SKM-1 (cell line): Measurements from ENCODE around the gene NBDY.
"Not testable (repeated sequence)": the region's sequence is repeated elsewhere in the genome, so short reads cannot be mapped to it uniquely, and the experiment has no call there.

Experiments
- DNase-seq: peaks from one replicate; lab custom pipeline; 2025; ENCODE audit not compliant: unreplicated experiment; lab: John Stamatoyannopoulos, UW

NBDY gene, protein sequence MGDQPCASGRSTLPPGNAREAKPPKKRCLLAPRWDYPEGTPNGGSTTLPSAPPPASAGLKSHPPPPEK

DNA sequence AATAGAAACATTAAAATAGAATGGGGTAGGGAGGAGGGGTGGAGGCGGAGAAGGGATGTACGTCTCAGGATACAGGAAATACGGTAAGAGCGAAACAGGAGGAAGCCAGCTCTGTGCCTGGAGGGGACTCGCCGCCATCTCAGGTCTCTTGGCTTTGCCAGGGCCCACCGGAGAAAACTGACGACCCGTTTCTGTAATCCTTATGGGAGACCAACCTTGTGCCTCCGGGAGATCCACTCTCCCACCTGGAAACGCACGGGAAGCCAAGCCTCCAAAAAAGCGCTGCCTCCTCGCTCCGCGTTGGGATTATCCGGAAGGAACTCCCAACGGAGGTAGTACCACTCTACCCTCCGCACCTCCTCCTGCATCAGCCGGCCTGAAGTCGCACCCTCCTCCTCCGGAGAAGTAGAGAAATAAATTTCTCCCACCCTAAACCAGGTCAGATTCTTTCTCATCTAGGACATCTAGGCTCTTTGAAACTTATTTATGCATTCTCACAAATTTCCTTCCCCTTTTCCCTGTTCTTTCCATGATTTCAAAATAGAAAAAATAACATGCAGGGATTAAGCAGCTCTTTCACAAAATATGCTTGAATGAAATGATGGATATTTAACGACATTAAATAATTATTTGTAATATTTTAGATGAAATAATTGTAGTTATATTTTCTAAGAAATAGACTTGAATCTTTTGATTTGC, at the start of gene NBDY:
Gene NBDY (plus strand): TSS at position 92 of the 699 bp plus-strand sequence. CDS start 111 bp downstream, at position 203.
- no peak for DNase-seq

DNA sequence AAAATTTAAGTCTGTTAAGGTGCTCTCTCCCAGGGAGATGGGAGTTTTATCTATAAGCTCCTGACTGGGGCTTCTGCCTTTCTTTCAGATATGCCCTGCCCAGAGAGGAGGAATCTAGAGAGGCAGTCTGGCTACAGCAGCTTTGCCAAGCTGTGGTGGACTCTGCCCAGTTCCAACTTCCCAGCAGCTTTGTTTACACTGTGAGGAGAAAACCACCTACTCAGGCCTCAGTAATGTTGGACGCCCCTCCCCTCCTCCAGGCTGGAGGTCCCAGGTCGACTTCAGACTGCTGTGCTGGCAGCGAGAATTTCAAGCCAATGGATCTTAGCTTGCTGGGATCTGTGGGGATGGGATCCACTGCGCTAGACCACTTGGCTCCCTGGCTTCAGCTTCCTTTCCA, 24.5 kb upstream of the NBDY start:
- not testable (repeated sequence) for DNase-seq

DNA sequence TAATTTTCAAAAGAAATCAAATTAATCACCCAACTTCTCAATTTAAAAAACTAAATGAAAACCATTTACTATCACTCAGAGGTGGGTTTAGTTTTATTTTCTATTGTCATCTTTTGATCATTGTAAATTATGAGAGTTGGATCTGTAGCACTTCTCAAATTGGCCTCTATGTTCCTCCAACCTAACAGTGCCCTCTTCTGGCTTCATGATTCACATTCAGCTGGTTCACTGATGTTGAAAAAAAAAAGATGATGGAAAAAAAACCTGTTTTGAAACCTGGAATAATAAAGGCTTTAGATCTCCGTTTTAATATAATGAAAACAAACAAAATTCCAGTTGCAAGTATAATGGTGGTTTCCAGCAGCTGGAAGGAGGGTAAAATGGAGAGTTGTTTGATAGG, 2.4 kb upstream of the NBDY start:
- DNase-seq = no peak

DNA sequence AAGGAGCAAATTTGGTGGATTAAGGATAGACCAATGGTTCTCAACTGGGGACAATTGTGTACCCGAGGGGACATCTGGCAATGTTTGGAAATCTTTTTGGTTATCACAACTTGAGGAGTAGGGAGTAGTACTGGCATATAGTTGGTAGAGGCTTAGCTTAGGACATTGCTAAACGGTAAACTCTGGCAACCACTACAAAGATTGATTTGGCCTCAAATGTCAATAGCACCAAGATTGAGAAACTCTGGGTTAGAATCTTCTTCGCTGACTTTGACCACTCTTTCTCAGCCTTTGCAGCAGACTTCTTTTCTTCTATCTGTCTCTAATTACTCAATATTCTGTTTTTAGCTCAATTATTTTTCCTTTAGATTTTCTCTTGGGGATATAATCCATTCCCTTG, 1.5 kb upstream of the NBDY start:
- DNase-seq = no peak

DNA sequence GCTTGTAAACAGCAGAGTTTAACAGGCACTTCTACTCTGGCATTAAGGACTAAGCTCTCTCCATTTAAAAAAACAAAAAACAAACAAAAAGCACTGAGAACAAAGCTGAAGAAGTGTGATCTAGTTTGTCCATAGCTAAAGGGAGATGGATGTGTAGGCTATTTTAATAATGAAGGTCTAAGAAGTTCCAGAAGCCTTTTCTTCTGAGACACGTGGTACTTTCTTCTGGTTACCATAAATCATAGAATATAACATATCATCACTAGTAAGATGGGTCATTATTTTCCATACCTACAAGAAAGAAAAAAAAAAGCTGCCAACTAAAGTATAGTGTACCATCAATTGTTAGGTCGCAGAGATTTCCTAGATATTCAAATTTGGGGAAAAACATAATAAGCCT, 722 bp upstream of the NBDY start:
- no peak for DNase-seq

DNA sequence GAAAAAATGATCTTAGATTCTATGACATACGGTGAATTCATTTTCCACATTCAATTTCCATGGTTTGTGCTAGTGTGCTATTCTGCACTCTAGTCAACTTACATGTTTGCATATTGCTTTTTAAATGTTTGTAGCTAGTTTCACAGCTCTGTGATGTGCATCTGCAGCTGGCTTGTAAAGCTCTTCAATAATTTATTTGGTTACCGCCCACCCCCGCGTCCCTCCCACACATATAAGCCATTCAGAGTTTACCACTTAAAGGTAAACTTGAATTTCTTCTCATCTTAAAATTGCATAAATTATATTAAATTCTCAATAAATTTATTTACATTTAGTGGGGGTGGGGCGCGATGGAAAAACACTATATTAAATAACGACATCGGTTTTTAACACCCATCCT, 291 bp upstream of the NBDY start:
- no peak for DNase-seq

DNA sequence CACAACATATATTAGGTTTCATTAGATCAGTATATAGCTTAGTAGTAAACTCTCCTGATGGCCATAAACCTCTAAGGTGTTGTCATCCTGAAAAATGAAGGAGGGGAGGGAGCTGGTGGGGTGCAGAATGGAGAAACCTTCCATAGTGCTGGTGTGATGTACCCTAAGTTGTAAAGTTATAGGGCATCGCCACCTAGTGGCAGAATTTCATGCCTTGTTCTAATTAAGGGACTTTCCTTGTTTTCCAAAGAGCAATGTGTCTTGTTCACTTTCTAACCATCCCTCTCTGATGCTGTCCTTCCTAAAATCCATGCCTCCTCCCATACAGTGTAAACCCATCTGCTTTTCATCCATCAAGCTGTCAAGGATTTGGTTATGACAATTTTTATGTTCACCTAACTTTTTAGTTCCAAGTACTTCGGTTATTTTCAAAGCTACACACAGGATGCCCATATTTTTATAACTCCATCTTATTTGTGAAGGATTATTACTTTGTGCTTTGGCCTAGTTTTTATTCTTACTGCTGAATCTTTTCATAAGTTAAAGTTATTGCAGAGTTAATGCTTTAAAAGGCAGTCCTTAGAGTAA, 4.5 kb downstream of the NBDY start:
- no peak for DNase-seq

DNA sequence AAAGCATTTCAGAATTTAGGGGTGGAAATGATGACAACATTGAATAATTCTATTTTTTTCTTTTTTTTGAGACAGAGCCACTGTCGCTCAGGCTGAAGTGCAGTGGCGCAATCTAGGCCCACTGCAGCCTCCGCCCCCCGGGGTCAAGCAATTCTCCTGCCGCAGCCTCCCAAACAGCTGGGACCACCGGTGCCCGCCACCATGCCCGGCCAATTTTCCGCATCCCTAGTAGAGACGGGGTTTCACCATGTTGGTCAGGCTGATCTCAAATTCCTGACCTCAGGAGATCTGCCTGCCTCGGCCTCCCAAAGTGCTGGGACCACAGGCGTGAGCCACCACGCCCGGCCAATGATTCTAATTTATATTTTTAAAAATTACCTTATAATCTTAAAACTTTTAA, 7.2 kb downstream of the NBDY start:
- DNase-seq = no peak

DNA sequence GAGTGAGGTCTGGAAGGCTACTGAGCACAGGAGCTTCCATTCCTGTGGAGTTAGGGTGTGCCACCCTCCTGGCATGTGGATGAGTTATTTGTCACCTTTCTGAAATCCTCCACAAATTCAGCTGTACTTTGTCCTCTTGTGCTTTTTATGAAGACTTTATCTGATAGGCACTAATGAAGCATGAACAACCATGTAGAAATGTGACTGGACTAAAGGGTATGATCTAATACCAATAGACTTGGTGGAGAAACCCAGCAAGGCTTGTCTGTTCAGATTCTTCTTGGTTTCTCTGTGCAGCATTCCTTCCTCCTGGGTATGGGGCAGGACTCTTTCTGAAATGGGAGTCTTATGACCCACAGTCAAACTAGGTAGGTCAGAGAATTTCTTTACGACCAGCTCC, 9.6 kb downstream of the NBDY start:
- no peak for DNase-seq

DNA sequence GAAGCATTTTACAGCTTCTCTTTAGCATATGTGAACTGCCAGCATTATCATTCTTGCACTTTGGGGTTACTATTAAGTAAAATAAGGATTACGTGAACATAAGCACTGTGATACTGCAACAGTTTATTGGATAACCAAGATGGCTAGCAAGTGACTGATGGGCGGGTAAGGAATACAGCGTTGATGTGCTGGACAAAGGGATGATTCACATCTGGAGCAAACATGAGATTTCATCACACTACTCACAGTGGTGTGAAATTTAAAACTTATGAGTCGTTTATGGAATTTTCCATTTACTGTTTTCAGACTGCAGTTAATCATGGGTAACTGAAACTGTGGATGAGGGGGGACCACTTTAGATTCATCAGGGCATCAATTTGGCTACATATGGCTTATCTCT, 16.0 kb downstream of the NBDY start:
- DNase-seq = no peak

DNA sequence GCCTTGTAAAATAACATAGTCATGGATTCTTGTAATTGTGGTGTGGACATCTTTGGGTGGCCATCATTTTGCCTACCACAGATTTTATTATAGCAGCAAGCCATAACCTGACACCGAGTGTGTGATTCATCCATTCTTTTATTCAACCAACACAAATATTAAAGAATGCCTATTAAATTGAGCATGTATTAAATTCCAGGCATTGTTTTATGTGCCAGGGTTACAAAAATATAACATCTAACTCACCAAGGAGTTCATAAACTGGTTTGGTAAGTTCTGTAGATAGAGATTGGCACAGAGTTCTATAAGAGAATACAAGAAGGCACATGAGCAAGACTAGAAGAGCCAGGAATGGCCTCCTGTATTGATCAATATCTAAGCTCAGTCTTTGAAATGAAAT, 18.0 kb downstream of the NBDY start:
- no peak for DNase-seq

DNA sequence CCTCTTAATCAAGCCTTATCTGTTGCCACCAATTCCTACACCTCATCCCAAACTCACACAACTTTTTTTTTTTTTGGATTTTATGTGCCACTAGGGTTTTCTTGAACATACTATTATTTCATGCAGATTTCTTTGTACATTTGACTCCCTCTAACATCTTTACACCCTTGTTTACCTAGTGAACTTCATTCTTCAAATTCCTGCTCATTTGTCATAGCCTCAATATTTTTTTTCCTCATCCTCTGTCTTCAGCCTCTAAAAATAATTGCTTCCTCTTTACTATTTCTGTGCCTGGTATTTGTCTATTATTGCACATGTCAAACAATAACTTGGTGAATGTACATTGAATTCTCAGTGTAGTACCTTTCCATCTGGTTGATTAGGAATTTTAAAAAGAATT, 22.0 kb downstream of the NBDY start:
- DNase-seq = no peak

DNA sequence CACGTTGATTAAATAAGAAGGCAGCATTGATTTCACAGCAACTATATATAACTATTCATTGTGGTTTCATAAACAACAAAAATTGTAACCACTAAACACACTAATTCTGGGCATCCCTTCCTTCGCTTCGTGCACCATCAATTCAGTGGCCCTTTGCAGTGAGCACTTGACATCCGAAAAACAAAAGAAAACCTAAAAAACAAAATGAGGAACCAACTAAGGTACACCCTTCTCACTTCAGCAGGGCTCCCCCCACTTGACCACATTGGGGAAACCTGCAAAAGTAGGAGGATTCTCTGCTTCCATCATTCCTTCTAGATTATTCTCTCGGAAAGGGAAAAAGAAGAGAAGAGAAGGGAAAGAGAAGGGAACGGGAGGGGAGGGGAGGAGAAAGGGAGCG, 28.3 kb downstream of the NBDY start:
- DNase-seq = no peak

DNA sequence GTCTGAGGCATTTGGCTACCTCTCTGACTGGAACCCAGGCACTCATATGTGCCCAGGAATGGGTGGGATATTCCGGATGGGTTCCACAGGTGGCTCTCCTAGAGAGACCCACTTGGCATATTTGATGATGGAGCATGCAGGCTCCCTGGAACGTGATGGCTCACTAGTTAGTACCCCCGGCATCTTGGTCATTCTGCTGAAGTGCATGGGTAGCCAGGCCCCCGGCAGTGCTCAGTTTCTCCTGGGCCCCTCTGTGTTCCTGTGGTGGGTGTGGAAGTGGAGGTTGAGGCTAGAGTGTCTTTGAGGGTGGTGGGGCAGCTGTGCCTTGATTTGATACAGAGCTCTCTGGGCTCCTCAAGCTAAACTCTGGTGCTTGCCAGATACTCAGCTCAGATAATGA, 29.4 kb downstream of the NBDY start:
- no peak for DNase-seq

DNA sequence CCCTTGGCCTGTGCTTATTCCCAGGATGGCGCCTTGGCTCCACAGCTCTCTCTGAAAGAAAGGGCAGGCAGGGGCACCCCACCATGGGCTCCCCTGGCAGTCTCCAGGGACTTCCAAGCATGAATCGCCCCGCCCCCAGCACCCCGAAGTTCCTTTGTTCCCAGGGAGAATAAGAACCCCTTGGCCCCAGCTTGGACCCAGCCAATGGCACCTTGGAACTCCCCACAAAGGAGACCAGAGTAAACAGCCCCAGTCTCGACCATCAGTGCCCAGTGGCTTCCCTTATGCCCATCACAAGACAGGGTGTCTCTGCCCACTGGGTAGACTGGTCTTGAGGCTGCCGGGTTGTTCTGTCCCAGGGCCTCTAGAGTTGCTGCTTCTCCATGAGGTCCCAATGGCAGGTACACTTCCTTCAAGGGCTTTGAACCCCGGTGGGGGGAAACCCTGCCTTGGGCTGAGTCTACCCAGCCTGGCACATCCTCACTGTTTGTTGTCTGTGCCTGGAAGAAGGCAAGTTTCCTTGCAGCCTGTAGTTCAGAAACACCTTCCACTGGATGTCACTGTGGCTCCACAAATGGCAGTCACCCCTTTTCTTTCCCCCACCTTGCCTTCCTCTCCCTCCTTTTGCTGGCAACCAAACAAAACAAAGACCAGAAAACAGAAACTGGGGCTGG, 30.8 kb downstream of the NBDY start:
- no peak for DNase-seq

DNA sequence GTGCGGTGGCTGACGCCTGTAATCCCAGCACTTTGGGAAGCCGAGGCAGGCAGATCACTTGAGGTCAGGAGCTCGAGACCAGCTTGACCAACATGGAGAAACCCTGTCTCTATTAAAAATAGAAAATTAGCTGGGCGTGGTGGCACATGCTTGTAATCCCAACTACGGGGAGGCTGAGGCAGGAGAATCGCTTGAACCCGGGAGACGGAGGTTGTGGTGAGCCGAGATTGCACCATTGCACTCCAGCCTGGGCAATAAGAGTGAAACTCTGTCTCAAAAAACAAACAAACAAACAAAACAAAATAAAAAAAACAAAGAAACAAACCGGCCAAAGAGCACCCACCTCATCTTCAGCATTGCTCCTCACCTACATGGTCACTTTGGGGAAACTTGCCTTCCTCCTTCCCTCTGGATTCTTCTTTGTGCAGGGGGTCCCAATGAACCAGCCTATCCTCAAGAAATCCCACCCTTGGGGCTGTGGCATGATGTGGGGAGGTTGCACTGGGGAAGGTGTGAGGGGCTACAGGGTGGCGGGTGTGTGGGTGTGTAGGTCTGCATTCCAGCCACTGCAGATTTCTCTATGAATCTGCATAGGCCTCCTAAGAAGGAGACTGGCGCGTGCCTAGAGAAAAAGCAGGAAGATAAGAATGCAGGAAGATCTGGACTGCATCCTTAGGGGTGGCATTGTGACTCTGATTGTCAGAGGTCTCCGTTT, 31.5 kb downstream of the NBDY start:
- not testable (repeated sequence) for DNase-seq

DNA sequence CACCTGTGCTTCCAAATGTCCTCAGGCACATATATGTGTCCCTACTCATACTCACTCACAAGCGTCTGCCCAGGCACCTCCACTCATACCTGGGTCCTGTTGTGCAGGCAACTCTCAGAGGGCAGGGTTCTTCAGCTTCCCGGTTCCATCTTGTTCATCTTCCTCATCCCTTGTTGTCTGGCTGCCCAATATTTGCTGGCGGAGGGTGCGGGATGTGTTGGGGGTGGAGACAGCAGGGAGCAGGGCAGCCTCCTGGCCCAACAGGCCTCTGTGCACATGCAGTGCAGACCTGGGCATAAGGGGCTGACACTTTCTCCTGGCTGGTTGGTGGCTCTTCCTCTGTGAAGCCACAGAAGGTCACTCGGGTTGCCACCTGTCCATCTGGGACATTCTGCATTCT, 32.1 kb downstream of the NBDY start:
- DNase-seq = no peak

DNA sequence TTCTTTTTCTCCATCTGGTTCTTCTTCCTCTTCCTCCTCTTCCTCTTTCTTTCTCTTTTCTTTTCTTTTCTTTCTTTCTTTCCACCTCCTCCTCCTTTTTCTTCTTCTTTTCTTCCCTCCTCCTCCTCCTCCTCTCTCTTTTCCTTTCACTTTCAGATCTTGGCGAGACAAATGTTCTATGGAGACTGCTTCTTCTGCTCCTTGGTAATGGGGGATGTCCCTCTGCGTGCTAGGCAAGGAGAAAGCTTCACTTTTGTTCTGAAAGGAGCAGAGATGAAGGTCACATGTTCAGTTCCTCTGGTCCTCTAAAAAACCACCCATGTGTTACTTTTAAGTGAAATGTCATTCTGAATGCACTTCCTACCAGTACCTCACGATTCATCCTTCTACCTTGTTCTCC, 33.2 kb downstream of the NBDY start:
- DNase-seq = no peak

DNA sequence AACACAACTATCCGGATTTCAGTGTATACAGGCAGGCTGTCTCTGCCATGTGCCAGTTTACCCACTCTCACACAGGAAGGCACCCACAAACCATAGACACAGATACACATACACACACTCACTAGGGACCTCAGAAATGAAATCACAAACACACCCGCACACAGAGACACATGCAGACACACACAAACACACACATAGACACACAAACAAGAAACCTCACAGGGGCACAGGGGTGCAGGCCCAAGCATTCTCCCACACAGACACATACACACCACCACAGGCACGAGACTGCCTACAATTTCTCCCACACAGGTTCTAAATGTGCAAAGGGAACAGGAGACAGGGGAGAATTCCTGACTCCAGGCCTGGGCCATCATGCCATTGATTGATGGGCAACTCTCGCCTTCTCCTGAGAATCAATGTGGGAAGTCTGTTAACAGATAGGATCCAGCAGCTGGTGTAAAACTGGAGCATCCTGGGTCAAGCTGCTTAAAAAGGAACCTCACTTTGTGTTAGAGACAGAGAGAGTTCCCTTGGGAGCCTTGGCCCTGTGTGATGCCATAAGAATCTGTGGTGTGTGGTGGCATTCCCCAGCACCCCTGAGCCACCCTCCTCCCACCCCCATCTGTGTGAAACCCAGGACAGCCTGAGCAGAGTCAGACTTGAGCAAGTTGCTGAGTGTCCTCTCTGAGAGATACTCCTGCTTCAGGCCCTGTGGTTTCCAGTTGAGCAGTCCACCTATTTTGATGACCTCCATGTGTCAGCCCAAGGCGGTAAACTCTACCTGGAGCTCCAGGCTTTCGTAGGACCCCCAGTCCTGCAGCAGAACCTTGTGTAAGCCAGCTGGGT, 33.9 kb downstream of the NBDY start:
- DNase-seq = no peak

DNA sequence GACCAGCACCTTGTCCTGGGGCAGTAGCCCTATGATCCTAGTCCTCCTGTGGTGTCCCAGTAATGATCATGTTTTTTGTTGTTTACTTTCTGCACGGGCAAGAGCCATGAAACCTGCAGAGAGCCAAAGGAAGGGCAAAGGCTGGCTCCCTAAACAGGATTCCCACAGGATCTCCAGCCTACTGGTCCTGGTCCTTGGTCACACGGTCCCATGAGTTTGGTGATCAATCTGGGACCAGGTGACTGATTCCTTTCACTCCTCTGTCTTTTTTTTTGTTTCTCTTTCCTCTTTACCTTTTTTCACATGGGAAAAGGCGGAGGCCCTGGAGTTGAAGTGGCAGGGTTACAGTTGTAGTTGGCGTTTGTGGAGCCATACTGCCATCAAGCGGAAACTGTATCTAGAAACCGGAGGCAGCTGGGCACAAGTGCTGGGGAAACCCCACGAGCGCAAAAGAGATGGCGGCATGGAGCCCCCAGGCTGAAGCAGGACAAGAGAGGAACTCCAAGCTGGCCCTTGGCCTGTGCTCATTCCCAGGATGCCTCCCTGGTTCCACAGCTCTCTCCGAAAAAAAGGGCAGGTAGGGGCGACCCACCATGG, 34.6 kb downstream of the NBDY start:
- DNase-seq = no peak
